GM18507 (cell line): ENCODE measurements around the gene ECM2.

Experiments used
- DNase-seq: peaks from one replicate; pipeline ENCODE4 v3.0.0; 2011; ENCODE audit warnings: low read depth; ENCODE audit not compliant: insufficient read length; ENCODE audit errors: extremely low spot score
- FAIRE-seq: peaks from 2 replicates; lab custom pipeline; 2011; peaks lifted over from hg19 to GRCh38; lab: Jason Lieb, UNC

Gene ECM2

DNA sequence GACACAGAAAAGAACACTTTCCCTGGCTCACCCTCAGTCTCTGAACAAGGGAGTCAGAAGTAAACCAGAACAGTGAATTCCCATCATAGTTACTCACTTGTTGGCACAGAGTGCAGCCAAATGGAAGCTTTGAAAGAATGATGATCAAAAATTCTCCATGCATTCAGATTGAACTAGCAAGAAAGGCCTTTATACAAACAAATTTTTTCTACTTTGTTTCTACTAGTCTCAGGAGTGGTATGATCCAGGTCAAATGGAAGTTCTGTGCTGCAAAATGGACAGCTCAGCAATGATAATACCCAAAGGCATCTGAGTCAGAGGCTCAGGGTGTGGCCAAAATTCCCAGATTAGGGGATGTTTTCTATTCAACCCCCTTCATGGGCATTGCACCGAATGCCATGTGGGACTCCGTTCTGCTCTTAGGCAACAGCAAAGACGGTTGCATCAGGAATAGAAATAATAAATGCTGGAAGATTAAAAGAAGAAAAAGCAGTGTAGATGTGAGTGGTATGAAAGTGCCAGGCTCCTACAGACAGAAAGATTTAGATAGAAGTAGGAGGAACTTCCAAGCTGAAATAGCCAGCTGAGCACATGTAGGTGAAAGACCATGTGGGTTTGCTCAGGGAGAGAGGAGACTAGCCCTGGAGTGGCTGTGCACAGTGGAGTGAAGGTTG is 29.5 kb downstream of the ECM2 start:
- no peak for DNase-seq
- FAIRE-seq, result no peak

DNA sequence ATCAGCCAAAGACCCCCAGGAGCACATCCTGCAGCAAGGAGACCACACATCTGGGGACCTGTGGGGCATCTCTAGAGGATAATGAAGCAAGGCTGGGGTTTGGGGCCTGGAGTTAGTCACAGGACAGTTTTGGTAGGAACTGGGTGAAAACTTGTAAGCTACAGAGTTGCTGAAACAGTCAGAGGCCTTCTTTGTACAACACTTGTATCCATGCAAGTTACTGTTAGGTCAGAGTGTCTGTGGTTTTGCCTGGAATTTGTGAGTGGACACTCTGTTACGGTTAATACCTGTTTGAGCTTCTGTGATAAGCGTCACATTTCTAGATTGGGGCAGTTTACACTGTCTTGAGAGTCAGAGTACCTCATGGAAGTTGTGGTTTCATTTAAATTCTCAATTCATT is 30.9 kb downstream of the ECM2 start:
- DNase-seq (no peak), FAIRE-seq (no peak)

DNA sequence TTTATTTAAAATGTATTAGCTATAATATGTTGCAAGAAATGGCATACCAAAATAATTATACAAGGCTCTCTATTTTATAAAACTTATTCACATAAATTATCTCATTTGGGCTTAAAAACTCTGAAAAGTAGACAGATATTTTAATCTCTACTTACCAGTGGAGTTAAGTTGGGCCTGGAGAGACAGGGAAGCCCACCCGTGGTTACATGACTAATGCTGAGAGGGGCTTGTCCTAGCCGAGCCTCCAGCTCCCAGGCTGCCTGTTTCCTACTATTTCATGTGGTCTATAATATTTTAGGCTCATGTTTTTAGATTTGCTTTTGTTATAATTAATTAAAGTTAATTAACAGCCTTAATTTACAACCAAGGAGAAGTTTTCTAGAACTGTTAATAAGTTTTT is 32.6 kb downstream of the ECM2 start:
- no peak for FAIRE-seq
- no peak for DNase-seq

DNA sequence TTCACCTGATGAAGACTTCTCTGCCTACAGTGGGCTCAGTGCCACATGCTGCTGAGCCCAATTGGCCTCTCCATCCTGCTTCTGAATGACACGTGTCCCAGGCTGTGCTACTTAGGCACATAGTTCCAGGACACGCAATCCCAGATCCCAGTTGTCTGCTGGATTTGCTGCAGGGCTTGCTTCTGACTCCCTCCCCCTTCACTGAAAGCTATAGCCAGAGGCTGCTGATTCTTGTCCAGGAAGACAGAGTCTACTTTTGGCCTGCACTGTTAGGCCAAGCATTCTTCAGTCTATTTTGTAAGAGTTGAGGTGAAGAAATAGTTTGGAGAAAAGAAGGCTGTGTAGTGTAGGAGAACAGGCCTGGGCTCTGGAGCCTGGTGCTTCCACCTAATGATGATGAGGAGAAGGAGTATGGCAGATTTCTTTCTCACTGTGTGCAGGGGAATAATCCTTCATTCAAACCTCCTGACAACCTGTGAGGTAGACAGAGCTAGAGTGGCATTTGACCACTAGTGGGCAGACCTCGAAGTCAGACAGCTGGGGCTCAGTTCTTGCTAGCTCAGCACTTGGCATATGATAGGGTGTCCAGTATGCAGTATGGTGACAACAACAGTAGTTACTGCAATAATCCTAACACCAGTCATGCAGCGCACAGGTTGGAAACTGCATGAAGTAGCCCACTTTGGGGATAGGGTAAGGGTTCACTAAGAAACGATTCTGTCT is 34.0 kb downstream of the ECM2 start:
- DNase-seq (no peak), FAIRE-seq (peak; percentile 59)

DNA sequence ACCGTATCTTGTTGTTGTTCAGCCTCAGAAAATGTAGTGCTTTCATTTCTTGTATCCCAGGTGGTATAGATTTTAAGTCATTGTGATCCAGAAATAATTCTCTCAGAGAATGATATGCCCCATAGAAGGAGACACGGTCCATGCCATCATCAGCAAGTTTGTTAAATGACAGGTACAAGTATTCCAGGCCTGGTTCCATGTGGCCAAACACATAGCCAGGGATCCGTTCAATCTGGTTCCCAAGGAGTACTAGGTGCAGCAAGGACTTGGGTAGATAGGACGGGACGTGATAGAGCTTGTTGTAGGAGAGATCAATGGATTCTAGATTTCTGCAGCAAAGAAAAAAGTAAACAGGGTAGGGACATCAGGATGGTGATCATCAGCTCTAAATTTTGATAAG is 35.1 kb downstream of the ECM2 start:
- DNase-seq, result no peak
- no peak for FAIRE-seq

DNA sequence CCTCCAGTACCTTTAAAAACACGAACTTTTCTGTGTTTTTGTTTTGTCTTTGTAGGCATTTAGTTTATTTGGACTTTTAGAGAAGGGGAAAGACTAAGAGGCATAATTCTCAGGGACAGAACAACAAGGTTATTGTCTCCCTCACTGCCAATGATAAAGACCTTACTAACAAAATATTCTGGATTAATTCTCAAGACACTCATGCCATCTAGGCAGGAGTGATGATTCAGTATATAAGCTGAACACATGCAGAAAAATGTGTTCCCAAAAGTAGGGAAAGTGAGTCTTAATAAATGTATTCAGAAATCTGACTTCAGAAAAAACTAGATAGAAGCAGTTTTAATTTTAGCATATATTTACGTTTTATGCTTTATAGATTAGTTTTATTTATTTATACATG is 36.1 kb downstream of the ECM2 start:
- no peak for DNase-seq
- no peak for FAIRE-seq

DNA sequence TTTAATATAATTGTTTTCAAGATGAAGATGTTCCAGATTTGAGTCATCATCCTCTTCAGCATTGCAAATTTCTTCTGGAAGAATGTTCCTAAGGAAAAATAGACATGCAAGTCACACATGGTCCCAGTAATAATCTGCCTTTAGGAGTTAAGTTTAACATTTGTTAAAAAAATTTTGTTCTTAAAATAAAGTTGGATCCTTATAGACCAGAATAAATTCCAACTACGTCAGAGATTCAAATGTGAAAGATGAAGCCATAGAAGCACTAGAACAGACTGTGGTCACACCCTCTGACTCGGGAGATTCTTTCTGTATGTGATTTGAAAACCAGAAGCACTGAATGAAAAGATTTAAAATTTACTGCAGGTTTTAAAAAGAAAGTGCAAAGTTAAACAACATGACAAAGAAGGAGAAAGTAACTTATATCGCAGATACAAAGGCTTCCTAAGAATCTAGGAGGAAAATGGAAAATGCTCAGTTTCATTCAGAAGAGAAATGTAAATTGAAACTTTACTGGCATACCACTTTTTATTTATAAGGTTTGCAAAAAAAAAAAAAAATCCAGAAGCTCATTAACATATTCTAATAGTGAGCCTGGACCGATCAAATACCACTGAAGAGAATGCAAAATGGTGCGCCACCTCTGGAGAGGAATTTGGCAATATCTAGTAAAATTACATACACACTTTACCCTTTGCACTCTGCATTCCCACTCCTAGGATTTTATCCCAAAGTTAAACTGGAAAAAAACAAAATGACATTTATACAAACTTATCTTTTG is 39.2 kb downstream of the ECM2 start:
- no peak for DNase-seq
- FAIRE-seq, result no peak

DNA sequence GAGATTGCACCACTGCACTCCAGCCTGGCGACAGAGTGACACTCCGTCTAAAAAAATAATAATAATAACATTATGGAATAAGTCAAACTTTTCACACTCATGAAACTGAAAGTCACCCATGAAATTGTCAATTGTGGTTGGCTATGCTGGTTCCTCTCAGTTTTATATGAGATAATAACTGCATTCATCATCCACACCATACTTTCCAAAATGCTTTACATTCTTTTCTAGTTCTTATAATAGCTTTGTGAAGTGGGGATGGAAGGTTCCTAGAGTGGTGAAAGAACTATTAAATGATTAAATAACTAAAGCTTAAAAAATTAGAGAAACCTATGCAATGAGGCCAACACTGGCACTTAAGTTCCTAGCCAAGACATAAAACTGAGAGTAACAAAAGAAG is 40.9 kb downstream of the ECM2 start:
- FAIRE-seq (no peak), DNase-seq (no peak)

DNA sequence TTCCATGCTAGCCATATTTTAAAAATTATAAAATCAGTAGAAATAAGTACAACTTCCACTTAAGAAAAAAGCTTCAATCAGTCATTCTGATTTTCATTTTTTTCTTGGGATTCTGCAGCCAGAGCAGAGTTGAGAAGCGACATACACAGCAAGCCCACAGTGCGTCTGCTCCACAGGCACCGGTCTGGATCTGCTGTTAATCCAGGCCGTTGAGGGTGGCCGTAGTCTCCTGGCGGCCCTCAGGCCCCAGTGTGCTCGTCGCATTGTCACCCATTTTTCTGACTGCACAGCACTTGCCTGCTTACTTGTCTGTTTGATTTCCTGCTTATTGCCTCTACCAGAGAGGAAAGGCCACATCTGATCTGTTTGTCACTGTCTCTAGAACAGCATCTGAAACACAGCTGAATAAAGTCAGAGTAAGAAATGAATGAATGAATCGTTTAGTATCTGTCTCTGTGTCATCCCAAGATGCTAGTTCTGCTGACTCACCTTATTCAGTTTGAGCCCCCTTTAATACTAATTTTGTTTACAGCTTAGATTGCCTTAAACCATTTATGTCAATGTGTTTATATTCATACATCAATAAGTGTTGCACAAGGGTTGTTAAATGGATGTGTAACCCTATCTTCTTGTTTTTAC is 41.9 kb downstream of the ECM2 start:
- no peak for FAIRE-seq
- no peak for DNase-seq

DNA sequence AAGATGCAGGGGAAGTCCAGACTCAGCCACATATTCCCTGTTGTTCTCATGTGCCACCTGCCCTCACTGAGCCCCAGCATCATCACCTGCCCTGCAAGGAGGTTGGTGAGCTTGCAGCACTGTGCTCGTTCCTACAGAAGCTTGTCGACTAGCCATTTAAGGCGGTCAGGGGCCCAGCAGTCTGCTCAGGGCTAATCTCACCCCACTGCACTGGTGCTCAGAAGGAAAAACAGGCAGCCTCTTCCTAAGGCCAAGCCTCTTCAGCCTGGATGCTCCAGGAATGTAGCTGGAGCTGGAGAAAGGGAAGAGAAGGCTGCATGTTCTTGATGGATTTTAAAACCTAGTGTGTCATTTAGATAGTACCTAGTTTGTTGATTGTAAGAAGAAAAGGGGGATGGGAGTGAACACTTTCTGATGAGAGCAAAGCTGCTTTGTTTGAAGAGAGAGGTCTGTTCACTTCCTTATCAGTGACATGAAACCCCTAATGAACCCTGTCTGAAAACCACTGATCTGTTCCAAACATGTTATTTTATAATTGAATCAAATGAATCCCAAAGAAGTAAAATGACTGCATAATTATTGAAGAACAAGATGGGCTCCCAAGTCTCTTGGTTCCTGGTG is 42.9 kb downstream of the ECM2 start:
- DNase-seq (no peak), FAIRE-seq (no peak)

DNA sequence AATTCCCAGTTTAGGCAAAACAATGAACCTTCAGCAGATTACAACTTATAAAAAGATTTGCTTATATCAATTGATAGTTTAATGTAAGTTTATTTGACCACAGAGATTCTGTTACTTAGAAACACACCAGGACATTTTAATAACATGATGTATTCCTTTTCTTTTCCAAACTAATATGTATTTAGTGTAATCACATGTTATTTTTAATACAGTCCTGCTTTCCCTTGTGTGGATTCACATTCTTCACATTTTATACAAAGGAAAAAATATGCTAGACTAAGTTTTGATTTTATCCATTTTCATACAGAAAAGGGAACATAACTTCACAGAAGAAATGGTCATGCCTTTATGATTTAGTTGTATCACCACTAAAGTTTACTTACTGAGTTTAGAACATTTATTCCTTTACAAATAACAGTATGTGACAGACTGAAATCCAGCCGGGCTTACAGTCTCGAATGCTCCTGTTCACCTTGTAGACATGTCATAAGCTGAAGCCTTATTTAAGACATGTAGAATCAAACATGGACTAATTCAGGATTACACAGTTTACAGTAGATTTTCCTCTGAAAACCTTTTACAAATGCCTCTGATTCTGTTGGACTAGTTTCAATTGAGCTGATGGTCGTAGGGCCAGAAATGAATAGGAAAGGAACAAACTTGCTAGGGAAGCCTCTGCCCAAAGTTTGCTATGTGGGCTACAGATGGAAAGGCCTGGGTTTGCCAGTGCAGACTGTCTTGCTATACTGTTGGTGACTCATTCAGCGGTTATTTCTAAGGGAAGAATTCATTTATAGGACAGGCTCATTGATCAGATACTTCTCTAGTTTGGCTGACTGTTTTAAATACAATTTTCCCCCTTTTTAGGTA is 46.9 kb downstream of the ECM2 start:
- DNase-seq (no peak), FAIRE-seq (no peak)

DNA sequence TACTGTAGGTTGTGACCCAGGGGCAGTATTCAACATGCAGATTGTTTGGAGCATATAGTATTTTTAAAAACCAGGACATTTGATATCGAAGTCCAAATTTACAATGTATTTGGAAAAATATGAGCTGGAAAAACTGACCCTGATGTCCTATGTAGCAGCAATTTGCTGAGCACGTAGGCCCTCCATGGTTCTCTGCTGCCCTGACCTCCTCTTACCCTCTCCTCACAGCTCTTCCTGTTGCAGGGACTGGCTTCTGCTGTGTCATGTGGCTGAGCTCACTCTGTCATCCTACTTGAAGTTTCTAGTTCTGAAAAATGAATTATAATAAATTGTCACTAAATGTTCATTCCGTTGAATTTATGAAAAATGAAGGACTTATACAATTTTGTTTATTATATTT is 49.4 kb downstream of the ECM2 start:
- FAIRE-seq (no peak), DNase-seq (no peak)

DNA sequence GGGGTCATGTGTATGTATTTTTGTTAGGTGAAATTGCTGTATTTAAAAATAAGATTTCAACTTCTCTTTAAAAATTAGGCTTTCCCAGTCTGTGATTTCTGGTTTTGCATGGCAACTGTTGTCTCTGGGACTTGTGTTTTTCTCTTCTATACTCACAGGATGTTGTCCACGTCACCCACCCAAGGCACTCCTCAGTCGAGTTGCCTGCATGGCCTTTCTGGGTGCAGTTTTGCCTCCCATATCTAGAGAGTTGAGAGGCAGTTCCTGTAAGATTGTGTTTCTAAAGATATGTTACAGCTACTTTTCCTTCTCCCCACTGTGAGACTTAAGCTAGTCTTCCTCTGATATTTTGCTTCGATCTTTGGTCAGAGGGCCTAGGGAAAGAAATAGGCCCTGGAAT is 51.2 kb downstream of the ECM2 start:
- DNase-seq, result no peak
- no peak for FAIRE-seq

DNA sequence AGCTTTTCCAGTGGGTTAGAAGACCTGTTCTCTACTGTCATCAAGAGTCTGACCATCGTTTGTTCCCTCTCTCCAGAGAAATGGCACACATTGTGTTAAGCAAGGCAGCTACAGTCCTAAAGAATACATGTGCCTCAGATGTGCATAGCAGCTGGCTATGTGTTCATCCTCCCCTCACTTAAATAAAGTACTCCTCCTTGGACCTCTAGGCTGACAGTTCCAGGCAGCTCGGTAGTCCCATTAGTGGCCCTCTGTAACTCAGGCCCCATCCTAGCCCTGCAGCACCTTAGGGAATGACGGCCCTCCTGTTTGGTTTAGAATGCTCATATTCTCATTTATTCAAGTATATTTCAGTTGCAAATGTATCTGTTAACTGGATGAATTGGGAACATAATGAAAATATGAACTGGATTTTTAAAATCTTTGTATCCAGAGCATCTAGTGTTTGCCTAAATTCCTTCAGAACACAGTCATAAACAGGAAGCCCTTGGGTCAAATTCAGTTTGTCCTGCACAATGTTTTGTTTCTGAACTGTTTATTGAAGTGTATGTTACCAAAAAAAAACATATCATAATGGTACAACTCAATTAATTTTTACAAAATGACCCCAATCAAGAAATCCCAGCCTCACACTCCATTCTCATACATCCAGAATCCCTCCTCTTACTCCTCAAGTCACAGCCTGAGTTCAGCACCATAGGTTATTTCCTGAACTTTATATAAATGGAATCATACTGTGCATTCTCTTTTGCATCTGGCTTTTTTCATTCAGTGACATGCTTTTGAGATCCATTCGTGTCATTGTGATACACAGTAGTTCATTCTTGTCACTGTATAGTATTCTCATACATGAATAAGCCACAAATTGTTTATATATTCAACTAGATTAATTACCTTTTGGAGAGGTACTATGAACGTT is 51.9 kb downstream of the ECM2 start:
- no peak for DNase-seq
- FAIRE-seq, result no peak

DNA sequence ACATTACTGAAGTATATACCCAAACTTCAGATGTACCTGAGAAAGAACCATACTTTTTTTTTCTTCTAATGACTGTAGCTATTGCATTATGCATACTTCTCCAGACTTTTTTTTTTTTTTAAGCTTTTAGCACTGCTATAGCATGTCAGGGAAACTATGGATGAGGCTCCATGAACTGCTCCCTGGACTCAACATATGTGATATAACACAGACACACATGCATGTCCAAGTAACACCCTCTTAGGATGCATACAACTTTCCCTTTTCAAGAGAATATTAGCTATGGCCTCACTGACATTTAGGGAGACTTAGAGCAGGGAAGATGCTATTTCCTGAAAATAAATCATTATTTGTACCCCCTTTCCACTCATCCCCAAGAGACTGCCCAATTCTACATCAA is 53.0 kb downstream of the ECM2 start:
- FAIRE-seq, result no peak
- no peak for DNase-seq

DNA sequence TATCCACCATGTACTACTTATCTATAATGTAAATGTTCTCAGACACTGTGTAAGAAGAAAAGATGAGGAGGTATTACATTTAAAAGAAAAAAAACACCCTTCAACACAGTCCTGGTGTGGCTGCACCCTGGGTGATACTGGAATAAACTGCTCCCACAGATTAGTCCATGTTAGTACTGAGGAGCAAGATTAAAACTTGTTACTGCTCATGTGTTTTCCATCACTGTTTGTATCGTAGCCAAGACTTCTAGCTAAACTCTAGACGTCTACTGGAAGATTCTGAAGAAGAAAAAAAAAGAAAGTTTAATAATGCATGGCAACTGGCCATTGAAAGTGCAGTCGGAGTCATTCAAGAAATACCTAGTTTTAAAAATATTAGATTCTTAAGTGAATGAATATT is 53.5 kb downstream of the ECM2 start, which contains the start of gene ASPN:
Gene ASPN, minus strand, starts transcription at position 178 of the 400 bp plus-strand sequence.
- DNase-seq (no peak), FAIRE-seq (no peak)

DNA sequence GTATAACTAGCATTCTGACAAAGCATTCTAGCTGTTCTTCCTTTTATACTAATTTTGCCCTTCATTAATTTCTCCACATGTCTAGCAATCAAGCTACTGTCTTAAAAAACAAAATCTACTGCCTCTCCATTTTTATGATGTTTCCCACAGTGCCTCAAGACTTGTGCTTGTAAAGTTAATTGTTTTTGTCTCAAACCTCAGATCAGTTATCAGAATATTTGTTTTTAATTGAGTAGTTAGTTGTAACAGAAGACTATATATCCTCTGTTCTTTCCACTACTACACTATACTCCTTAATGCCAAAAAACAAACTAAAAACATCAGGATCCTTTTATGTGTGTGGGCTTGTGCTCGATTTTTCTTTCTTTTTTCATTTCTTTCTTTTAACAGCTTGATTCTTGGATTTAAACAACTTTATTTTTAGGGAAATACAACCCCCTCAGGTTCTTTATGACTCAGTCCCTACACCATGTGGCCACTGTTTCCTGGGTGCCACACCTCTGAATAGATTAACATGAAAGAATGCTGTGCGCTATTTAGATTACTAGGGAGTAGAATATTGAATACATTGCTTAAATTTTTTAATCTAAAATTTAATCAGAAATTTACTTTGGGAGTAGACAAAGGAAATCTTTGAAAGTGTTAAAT is 54.7 kb downstream of the ECM2 start:
- FAIRE-seq (peak; percentile 12), DNase-seq (no peak)
